ENCODE data around the gene PTPRN2. TPM values are rescaled to one million over a fixed set of nuclear protein-coding genes. Genes with fewer than 3 reads are reported as not detected.

PTPRN2 gene
- total RNA-seq, 1 experiment from 2014 or later: 2.1 TPM

DNA sequence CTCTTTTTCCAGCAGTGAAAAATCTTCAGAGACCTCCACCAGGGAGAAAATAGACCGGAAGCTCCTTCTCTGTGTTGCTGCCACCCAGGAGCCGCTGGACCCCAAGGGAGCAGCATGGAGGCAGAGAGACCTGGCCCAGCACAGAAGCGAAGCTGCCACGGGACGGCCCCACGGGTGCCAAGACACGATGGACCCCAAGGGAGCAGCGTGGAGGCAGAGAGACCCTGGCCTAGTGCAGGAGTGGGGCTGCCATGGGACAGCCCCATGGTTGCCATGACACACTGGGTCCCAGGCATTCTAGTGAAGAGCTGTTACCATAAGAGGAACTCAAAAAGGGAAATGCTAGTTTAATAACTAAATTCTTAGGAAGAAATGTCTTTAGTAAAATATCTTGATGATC is 186.3 kb downstream of the PTPRN2 start:
- H2AFZ ChIP-seq (ENCODE audit: low read depth, low read length, poor library complexity, severe bottlenecking): no peak overlapping the region
- H3K36me3 ChIP-seq (ENCODE audit: control insufficient read depth in 1 of 2, insufficient read depth in 2 of 2, low read length in 2 of 2): no peaks in the 10 kb centered on the region
- DNase-seq (ENCODE audit: low read depth, low spot score) (no peak), ATAC-seq (no peak)
- H3K4me1 ChIP-seq (ENCODE audit: control insufficient read depth in 1 of 2, insufficient read depth in 2 of 2, low read length in 2 of 2): no peaks in the 10 kb centered on the region
- intact Hi-C loops (cut with micrococcal nuclease): no loop called here
- H3K27ac ChIP-seq (ENCODE audit: low read depth, low read length): no peak overlapping the region
- ChIA-PET RAD21 (ENCODE audit: low non-redundant PET in 1 of 2, low total read pairs in 2 of 2, uncharacterized antibody in 2 of 2, unreplicated experiment in 2 of 2) (no interaction called here), CTCF (no interaction called here), POLR2A (no interaction called here)
- no peaks in the 10 kb centered on the region for H3K79me2 ChIP-seq (ENCODE audit: insufficient read depth, low read length)
- no peak overlapping the region for H3K4me2 ChIP-seq (ENCODE audit: low read length)
- no peaks in the 10 kb centered on the region for H4K20me1 ChIP-seq (ENCODE audit: insufficient read depth)
- TF ChIP-seq SRF (IDR thresholded peaks at IDR 0.05; ENCODE audit: low read depth) (no peak), SIN3A (IDR thresholded peaks at IDR 0.05; ENCODE audit: low read depth) (no peak), POLR2AphosphoS5 (IDR thresholded peaks at IDR 0.05; ENCODE audit: low read depth, low read length) (no peak), ELF1 (IDR thresholded peaks at IDR 0.05; ENCODE audit: borderline replicate concordance, low read depth) (no peak), SP1 (IDR thresholded peaks at IDR 0.05; ENCODE audit: low read depth) (no peak), EGR1 (IDR thresholded peaks at IDR 0.05; ENCODE audit: low read depth) (no peak), ZNF274 (IDR thresholded peaks at IDR 0.05; ENCODE audit: low read depth, low read length) (no peak), JUND (IDR thresholded peaks at IDR 0.05) (no peak), CEBPB (IDR thresholded peaks at IDR 0.05; ENCODE audit: low read depth) (no peak), YY1 (IDR thresholded peaks at IDR 0.05; ENCODE audit: extremely low read depth, insufficient replicate concordance, low read depth, low read length) (no peak), EZH2 (IDR thresholded peaks at IDR 0.05) (no peak), EZH2phosphoT487 (IDR thresholded peaks at IDR 0.05; ENCODE audit: borderline replicate concordance) (no peak), RAD21 (IDR thresholded peaks at IDR 0.05; ENCODE audit: low read depth) (no peak), CBX3 (IDR thresholded peaks at IDR 0.05; ENCODE audit: low read depth) (no peak), POLR2A (IDR thresholded peaks at IDR 0.05; ENCODE audit: borderline replicate concordance, extremely low read depth, insufficient read depth, insufficient read length) (no peak), ZFX (IDR thresholded peaks at IDR 0.05) (no peak)
- TF ChIP-seq, protein P1, sequence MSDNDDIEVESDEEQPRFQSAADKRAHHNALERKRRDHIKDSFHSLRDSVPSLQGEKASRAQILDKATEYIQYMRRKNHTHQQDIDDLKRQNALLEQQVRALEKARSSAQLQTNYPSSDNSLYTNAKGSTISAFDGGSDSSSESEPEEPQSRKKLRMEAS (IDR thresholded peaks at IDR 0.05): no peak
- TF ChIP-seq, protein P2, sequence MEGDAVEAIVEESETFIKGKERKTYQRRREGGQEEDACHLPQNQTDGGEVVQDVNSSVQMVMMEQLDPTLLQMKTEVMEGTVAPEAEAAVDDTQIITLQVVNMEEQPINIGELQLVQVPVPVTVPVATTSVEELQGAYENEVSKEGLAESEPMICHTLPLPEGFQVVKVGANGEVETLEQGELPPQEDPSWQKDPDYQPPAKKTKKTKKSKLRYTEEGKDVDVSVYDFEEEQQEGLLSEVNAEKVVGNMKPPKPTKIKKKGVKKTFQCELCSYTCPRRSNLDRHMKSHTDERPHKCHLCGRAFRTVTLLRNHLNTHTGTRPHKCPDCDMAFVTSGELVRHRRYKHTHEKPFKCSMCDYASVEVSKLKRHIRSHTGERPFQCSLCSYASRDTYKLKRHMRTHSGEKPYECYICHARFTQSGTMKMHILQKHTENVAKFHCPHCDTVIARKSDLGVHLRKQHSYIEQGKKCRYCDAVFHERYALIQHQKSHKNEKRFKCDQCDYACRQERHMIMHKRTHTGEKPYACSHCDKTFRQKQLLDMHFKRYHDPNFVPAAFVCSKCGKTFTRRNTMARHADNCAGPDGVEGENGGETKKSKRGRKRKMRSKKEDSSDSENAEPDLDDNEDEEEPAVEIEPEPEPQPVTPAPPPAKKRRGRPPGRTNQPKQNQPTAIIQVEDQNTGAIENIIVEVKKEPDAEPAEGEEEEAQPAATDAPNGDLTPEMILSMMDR (IDR thresholded peaks at IDR 0.05 in 2 of 3, conservative IDR thresholded peaks at IDR 0.05 in 1 of 3; ENCODE audit: borderline replicate concordance in 1 of 3, insufficient read depth in 1 of 3, low read depth in 2 of 3, low read length in 2 of 3): no peak
- TF ChIP-seq, protein P3, sequence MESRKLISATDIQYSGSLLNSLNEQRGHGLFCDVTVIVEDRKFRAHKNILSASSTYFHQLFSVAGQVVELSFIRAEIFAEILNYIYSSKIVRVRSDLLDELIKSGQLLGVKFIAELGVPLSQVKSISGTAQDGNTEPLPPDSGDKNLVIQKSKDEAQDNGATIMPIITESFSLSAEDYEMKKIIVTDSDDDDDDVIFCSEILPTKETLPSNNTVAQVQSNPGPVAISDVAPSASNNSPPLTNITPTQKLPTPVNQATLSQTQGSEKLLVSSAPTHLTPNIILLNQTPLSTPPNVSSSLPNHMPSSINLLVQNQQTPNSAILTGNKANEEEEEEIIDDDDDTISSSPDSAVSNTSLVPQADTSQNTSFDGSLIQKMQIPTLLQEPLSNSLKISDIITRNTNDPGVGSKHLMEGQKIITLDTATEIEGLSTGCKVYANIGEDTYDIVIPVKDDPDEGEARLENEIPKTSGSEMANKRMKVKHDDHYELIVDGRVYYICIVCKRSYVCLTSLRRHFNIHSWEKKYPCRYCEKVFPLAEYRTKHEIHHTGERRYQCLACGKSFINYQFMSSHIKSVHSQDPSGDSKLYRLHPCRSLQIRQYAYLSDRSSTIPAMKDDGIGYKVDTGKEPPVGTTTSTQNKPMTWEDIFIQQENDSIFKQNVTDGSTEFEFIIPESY (IDR thresholded peaks at IDR 0.05; ENCODE audit: extremely low read depth, insufficient replicate concordance, low read length): no peak
- TF ChIP-seq, protein P4, sequence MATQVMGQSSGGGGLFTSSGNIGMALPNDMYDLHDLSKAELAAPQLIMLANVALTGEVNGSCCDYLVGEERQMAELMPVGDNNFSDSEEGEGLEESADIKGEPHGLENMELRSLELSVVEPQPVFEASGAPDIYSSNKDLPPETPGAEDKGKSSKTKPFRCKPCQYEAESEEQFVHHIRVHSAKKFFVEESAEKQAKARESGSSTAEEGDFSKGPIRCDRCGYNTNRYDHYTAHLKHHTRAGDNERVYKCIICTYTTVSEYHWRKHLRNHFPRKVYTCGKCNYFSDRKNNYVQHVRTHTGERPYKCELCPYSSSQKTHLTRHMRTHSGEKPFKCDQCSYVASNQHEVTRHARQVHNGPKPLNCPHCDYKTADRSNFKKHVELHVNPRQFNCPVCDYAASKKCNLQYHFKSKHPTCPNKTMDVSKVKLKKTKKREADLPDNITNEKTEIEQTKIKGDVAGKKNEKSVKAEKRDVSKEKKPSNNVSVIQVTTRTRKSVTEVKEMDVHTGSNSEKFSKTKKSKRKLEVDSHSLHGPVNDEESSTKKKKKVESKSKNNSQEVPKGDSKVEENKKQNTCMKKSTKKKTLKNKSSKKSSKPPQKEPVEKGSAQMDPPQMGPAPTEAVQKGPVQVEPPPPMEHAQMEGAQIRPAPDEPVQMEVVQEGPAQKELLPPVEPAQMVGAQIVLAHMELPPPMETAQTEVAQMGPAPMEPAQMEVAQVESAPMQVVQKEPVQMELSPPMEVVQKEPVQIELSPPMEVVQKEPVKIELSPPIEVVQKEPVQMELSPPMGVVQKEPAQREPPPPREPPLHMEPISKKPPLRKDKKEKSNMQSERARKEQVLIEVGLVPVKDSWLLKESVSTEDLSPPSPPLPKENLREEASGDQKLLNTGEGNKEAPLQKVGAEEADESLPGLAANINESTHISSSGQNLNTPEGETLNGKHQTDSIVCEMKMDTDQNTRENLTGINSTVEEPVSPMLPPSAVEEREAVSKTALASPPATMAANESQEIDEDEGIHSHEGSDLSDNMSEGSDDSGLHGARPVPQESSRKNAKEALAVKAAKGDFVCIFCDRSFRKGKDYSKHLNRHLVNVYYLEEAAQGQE (IDR thresholded peaks at IDR 0.05; ENCODE audit: low read depth): no peak
- no peaks in the 10 kb centered on the region for H3K27me3 ChIP-seq (ENCODE audit: insufficient read depth, low read length)
- H3K9me3 ChIP-seq (ENCODE audit: control insufficient read depth in 1 of 2, insufficient read depth in 1 of 2, low read depth in 1 of 2, low read length in 2 of 2): peaks cover 0 to 3% of the 10 kb centered on the region in 2 experiments; a peak in 1 of 4 replicates
- no peak overlapping the region for H3K9ac ChIP-seq (ENCODE audit: low read length)
- no peaks in the 10 kb centered on the region for H3K9me2 ChIP-seq (ENCODE audit: insufficient read depth)
- BruUV-seq (replicated peaks): no TSS peak
- no peak overlapping the region for H3K4me3 ChIP-seq (replicated peaks in 1 of 2; ENCODE audit: low read depth in 1 of 2, low read length in 2 of 2)
